Activated T-cell treated with anti-CD3 and anti-CD28 coated beads, Interleukin-2, amount 50 U/mL, for 24 hours (primary cell): ENCODE results near the gene PPP2R2B.
"Not testable (repeated sequence)": the region's sequence is repeated elsewhere in the genome, so short reads cannot be mapped to it uniquely, and the experiment has no call there.

Experiments
- DNase-seq: peaks from one replicate; pipeline ENCODE4 v3.0.0-alpha.2; 2020
- H3K27ac Mint-ChIP-seq: 2 replicates; pipeline ENCODE4 v1.8.0; 2020; ENCODE audit warnings: mild to moderate bottlenecking, mixed read lengths
- H3K27me3 Mint-ChIP-seq: 2 replicates; pipeline ENCODE4 v1.8.0; 2020; ENCODE audit warnings: mixed read lengths
- H3K36me3 Mint-ChIP-seq: 2 replicates; pipeline ENCODE4 v1.8.0; 2020; ENCODE audit warnings: low read depth, mixed read lengths
- H3K4me1 Mint-ChIP-seq: 2 replicates; pipeline ENCODE4 v1.8.0; 2020; ENCODE audit warnings: low read depth, mixed read lengths
- H3K4me3 Mint-ChIP-seq: 2 replicates; pipeline ENCODE4 v1.8.0; 2020; ENCODE audit warnings: mild to moderate bottlenecking, moderate library complexity, mixed read lengths
- H3K9me3 Mint-ChIP-seq: 2 replicates; pipeline ENCODE4 v1.8.0; 2020; ENCODE audit warnings: mixed read lengths

PPP2R2B gene

DNA sequence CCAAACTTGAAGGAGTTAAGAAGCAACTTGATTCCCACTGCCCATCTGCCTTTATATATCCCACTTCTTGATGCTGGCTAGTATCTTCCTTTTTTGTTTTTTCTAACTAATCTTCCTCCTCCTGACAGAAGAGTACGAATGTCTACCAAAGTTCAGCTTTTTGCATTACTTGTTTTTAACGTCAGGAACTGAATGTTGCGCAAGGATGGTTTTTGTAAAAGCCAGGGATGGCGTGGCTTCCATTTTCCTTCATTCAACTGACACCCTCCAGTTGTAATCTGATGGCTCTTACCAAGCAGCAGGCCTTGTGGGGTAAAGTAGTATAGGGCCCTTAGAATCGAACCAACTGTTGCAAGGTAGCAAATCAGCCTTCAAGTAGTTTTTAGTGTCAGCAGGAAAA is 291.8 kb downstream of the PPP2R2B start:
- Mint-ChIP-seq H3K36me3 (no peaks in the 10 kb centered on the region), H3K4me1 (no peaks in the 10 kb centered on the region), H3K27ac (no peak overlapping the region), H3K27me3 (peaks cover 7% of the 10 kb centered on the region), H3K4me3 (no peak overlapping the region), H3K9me3 (no peaks in the 10 kb centered on the region)
- DNase-seq, result no peak

DNA sequence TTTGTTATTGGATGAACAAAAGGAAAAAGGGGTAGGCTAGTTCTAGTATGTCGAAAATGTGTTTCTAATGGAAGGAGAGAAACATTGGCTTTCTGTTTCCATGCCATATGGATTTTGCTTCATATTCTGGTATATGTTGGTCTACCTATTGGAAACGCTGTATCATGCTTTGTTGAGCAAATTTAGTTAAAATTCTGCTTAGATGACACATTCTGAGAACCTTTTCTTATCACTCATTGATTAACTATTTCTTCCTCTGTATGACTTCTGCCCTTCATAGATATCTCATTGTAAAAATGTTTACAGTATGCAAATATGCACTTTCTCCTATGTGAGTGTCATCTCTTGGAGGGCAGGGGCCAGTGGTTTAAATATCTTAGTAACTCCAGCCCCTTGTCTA is 293.8 kb downstream of the PPP2R2B start:
- no peak for DNase-seq
- Mint-ChIP-seq H3K27ac (no peak overlapping the region), H3K4me3 (no peak overlapping the region), H3K9me3 (no peaks in the 10 kb centered on the region), H3K27me3 (peaks cover 7% of the 10 kb centered on the region), H3K36me3 (no peaks in the 10 kb centered on the region), H3K4me1 (no peaks in the 10 kb centered on the region)

DNA sequence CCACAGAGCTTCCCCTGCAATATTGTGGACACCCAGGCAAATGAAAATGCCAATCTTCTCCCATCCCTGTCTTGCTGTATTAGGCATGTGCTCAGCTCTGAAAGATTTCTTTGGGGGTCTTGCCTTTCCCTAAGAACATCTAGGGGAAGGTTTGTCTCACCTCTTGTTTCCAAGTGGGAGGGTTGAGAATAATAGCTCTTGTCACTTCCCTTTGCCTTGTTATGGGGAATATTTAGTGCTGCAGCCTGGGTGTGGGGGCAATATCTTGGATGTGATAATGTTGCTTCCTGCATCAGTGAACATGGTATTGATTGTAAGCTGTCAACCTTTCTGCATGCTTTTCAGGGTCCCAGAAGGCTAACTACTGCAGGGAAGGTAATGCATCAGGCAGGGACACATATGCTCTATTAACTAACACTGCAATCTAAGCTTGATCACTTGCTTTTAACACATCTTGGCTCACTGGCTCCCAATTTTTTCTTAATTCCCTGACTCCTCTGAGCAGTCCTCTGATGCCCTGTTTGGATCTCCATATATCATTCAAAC is 296.4 kb downstream of the PPP2R2B start:
- Mint-ChIP-seq H3K9me3 (no peaks in the 10 kb centered on the region), H3K4me3 (no peak overlapping the region), H3K36me3 (no peaks in the 10 kb centered on the region), H3K4me1 (no peaks in the 10 kb centered on the region), H3K27me3 (peaks cover 7% of the 10 kb centered on the region), H3K27ac (no peak overlapping the region)
- DNase-seq, result no peak

DNA sequence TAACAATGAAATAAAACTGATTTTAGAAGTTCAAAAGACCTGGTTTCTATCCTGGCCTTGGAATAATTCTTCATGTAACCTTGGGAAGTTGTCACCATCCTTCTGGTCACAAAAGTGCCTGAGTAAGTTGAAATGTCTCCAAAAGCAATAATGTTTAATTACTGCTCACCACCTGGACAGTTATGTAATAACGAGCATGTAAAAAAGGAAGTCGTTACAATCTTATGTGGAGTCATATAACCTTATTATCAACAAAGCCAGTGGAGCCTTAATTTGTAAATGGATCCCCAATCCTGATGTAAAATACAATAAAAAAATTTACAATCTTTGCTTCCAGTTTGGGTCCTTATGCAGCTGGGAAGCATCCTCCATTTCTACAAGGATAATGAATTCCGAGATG is 298.3 kb downstream of the PPP2R2B start:
- Mint-ChIP-seq H3K27me3 (peaks cover 7% of the 10 kb centered on the region), H3K4me3 (no peak overlapping the region), H3K9me3 (peaks cover 9% of the 10 kb centered on the region), H3K4me1 (no peaks in the 10 kb centered on the region), H3K36me3 (no peaks in the 10 kb centered on the region), H3K27ac (no peak overlapping the region)
- no peak for DNase-seq

DNA sequence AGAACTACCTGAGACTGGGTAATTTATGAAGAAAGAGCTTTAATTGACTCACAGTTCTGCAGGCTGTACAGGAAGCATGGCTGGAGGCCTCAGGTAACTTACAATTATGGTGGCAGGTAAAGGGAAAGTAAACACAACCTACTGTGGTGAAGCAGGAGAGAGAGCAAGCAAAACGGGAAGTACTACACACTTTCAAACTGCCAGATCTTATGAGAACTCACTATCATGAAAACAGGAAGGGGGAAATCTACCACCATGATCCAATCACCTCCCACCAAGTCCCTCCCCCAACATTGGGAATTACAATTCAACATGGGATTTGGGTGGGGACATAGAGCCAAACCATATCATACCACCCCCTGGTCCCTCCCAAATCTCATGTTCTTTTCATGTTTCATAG is 303.8 kb downstream of the PPP2R2B start:
- peaks cover 13% of the 10 kb centered on the region for H3K9me3 Mint-ChIP-seq
- H3K27ac Mint-ChIP-seq, result no peak overlapping the region
- no peaks in the 10 kb centered on the region for H3K4me1 Mint-ChIP-seq
- H3K36me3 Mint-ChIP-seq, result no peaks in the 10 kb centered on the region
- peaks cover 2% of the 10 kb centered on the region for H3K27me3 Mint-ChIP-seq
- no peak for DNase-seq
- H3K4me3 Mint-ChIP-seq, result no peak overlapping the region

DNA sequence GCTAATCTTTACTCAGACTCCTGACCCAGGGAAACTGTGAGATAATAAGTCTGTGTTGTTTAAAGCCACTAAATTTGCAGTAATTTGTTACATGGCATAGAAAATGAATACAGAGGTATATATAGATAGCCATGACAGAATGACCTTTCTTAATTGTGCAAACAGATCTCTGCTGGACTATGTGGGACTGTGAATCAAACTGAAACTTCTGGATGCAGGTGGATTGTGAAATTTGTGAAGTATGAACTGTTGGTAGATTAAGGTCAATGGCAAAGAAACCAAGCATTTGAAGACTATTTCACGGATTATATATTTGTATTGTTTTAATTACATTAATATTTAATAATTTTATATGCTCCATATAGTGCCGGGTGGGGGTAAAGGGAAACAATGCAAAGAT is 310.4 kb downstream of the PPP2R2B start:
- no peaks in the 10 kb centered on the region for H3K36me3 Mint-ChIP-seq
- no peaks in the 10 kb centered on the region for H3K9me3 Mint-ChIP-seq
- peaks cover 5% of the 10 kb centered on the region for H3K4me1 Mint-ChIP-seq
- no peak for DNase-seq
- H3K4me3 Mint-ChIP-seq, result no peak overlapping the region
- no peaks in the 10 kb centered on the region for H3K27me3 Mint-ChIP-seq
- no peak overlapping the region for H3K27ac Mint-ChIP-seq

DNA sequence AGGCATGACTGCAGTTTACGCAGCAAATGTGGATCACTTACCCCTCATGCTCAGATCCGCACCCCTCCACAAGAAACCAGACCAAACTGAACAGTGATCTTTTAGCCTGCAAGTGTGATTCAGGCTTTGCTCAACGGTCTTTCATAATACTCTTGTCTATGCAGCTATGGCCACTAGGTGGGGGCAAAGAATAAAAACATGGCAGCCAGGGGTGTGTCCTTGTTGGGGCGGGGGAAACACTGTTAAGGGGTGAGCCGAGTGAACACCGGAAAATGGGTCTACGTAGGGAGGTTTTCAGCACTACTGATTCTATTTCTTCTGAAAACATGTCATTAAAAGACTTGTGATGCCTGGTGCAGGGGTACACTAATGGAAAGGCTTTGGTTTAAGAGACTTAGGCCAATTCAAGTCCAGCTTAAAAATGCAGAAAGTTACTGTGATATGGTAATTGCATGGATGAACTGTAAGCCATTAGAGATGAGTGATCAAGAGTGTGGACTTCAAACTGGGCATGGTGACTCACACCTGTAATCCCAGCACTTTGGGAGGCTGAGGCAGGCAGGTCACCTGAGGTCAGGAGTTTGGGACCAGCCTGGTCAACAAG is 312.7 kb downstream of the PPP2R2B start:
- H3K4me3 Mint-ChIP-seq, result no peak overlapping the region
- no peak overlapping the region for H3K27ac Mint-ChIP-seq
- DNase-seq, result peak; percentile 41
- H3K27me3 Mint-ChIP-seq, result no peaks in the 10 kb centered on the region
- H3K4me1 Mint-ChIP-seq, result peaks cover 5% of the 10 kb centered on the region
- no peaks in the 10 kb centered on the region for H3K36me3 Mint-ChIP-seq
- H3K9me3 Mint-ChIP-seq, result no peaks in the 10 kb centered on the region

DNA sequence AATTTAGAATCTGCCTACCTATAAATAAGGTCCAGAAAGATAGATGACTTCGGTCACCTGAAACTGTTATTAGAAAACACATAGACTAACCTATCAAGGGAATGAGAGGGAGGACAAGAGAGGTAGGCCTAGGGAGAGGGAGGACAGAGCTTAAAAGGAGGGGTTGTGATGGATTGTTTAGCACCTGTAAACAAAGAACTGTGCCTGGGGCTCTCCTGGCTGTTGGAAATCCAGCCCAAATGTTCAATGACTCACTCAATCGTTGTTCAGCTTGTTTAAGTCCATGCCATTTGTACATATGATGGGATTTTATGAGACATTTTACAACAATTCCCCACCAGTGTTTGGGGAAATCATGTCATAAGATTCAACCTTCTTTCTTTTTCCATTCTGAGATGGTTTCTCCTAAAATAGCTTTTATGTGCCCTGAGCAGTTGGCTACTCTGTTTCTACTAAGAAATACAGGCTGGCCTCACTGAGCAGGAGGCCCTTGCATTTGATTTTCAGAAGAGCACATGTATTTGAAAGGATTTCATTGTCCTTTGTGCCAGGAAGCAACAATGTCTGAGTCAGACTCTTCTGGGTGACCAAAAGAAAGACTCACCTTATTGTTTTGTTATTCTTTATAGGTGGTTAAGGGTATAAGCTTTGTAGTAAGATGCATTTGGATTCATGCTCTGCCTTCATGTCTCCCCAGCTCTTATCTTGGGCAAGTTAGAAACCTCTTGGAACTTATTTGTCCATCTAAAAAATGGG is 314.4 kb downstream of the PPP2R2B start:
- H3K27me3 Mint-ChIP-seq, result peaks cover 6% of the 10 kb centered on the region
- H3K27ac Mint-ChIP-seq, result no peak overlapping the region
- peaks cover 5% of the 10 kb centered on the region for H3K4me1 Mint-ChIP-seq
- DNase-seq, result no peak
- no peaks in the 10 kb centered on the region for H3K36me3 Mint-ChIP-seq
- no peak overlapping the region for H3K4me3 Mint-ChIP-seq
- no peaks in the 10 kb centered on the region for H3K9me3 Mint-ChIP-seq

DNA sequence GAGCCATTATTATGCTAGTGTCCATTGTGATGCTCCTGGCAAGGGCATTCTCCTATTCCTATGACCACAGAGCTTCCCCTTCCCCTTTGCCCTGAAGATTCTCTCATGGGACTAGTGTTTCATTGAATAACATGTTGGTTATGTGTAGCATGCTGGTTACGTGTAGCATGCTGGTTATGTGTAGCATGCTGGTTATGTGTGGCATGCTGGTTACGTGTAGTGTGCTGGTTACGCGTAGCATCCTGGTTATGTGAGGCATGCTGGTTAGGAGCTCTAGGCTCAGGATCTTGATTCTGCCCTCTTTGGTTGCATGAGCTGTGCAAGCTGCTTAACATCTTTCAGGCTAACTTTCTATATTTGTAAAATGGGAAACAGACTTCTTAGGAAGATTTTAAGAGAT is 316.1 kb downstream of the PPP2R2B start:
- H3K36me3 Mint-ChIP-seq, result no peaks in the 10 kb centered on the region

DNA sequence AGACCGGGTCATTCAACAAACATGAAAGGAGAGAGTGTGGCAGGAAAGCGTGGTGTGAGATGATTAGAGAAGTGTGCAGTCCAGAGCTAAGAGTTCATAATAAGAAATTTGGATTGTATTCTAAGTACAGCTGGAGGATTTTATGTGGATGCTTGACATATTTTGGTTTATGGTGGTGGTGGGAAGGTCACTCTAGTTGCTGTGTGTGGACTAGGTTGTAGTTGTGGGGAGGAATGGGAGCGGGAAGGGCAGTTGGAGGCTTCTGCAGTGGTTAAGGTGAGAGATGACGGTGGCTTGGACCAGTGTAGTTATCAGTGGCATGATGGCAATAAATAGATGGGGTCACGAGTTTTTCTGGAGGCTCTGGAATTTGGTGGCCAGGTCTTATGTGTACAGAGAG is 316.8 kb downstream of the PPP2R2B start:
- H3K4me3 Mint-ChIP-seq, result no peak overlapping the region
- H3K9me3 Mint-ChIP-seq, result no peaks in the 10 kb centered on the region
- no peak overlapping the region for H3K27ac Mint-ChIP-seq
- H3K4me1 Mint-ChIP-seq, result peaks cover 5% of the 10 kb centered on the region
- no peaks in the 10 kb centered on the region for H3K36me3 Mint-ChIP-seq
- no peak for DNase-seq
- H3K27me3 Mint-ChIP-seq, result peaks cover 6% of the 10 kb centered on the region

More for the DNA sequence above, 316.1 kb downstream of the PPP2R2B start:
- H3K27me3 Mint-ChIP-seq, result peaks cover 6% of the 10 kb centered on the region
- no peak for DNase-seq
- peaks cover 5% of the 10 kb centered on the region for H3K4me1 Mint-ChIP-seq
- H3K9me3 Mint-ChIP-seq, result no peaks in the 10 kb centered on the region
- no peak overlapping the region for H3K27ac Mint-ChIP-seq
- no peak overlapping the region for H3K4me3 Mint-ChIP-seq

DNA sequence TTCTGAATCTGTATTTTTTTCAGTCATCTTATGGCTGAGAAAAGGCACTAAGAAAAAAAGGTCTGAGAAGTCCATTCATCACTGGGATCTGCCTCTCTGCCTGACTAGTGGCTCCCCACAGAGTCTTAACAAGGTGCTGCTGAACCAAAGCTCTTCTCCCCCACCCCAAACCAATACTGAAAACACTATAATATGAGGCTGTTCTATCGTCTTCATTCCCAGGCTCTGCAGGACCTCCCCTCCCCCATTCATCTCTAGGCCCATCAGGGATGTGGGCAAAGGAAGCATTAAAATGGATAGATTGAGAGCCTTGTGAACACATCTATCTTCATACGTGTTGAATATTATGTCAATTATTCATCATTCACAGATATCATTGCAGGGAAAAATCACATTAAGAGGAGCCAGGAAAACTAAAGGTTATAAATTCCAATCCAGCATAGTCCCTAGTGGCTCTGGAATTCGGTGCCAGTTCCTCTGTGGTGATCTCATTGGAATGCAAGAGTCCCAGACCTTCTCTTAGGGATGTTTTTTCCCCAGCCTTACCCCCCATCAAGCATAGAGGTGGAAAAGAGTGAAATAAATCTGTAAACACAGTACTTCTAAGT is 318.2 kb downstream of the PPP2R2B start:
- Mint-ChIP-seq H3K36me3 (no peaks in the 10 kb centered on the region), H3K27ac (no peak overlapping the region), H3K4me3 (no peak overlapping the region), H3K9me3 (no peaks in the 10 kb centered on the region), H3K4me1 (no peaks in the 10 kb centered on the region), H3K27me3 (peaks cover 8% of the 10 kb centered on the region)
- no peak for DNase-seq

DNA sequence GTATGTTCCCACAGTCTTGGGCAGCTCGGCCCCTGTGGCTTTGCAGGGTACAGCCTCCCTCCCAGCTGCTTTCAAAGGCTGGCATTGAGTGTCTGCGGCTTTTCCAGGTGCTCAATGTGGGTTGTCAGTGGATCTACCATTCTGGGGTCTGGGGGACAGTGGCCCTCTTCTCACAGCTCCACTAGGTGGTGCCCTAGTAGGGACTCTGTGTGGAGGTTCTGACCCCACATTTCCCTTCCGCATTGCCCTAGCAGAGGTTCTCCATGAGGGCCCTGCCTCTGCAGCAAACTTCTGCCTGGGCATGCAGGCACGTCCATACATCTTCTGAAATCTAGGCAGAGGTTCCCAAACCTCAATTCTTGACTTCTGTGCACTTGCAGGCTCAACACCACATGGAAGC is 321.7 kb downstream of the PPP2R2B start:
- H3K4me1 Mint-ChIP-seq, H3K9me3 Mint-ChIP-seq, H3K27ac Mint-ChIP-seq, DNase-seq, H3K36me3 Mint-ChIP-seq, H3K4me3 Mint-ChIP-seq: not testable (repeated sequence)
- peaks cover 15% of the 10 kb centered on the region for H3K27me3 Mint-ChIP-seq

DNA sequence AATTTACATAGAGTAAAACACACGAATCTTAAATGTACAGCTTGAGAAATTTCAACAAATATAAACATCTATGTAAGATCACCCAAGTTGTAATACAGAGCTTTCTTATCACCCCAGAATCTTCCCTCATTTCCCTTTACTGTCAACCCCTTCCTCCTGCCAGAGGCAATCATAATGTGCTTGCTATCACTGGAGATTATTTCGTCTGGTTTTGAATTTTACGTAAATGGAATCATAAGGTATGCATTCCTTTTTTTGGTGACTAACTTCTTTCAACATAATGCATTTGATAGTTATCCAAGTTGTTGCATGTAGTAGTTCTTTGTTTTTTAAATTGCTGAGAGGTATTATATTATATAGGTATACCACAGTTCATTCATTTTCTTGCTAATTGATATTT is 325.1 kb downstream of the PPP2R2B start:
- Mint-ChIP-seq H3K9me3 (no peaks in the 10 kb centered on the region), H3K4me3 (no peak overlapping the region), H3K27ac (no peak overlapping the region), H3K36me3 (no peaks in the 10 kb centered on the region), H3K4me1 (no peaks in the 10 kb centered on the region), H3K27me3 (peaks cover 21% of the 10 kb centered on the region)
- no peak for DNase-seq

DNA sequence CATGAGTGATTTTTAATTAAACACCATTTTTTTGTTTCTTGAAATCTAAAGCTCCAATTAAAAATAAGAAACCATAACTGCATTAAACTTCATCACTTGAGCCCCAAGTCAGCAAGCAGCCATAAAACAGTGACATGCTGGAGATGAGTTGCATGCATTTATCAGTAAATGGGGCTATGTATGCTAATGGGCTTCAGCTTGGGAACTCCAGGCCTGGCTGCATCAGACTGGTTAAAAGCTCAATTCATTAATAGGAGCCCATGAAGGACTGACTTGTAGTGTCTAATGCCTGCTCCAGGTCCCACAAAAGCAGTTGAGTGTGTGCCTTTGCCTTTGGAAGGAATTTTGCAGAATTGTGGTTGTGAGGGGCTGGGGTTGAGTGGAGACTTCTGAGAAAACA is 328.9 kb downstream of the PPP2R2B start:
- DNase-seq, result no peak
- Mint-ChIP-seq H3K9me3 (no peaks in the 10 kb centered on the region), H3K4me1 (no peaks in the 10 kb centered on the region), H3K27me3 (peaks cover 19% of the 10 kb centered on the region), H3K27ac (no peak overlapping the region), H3K36me3 (no peaks in the 10 kb centered on the region), H3K4me3 (no peak overlapping the region)

DNA sequence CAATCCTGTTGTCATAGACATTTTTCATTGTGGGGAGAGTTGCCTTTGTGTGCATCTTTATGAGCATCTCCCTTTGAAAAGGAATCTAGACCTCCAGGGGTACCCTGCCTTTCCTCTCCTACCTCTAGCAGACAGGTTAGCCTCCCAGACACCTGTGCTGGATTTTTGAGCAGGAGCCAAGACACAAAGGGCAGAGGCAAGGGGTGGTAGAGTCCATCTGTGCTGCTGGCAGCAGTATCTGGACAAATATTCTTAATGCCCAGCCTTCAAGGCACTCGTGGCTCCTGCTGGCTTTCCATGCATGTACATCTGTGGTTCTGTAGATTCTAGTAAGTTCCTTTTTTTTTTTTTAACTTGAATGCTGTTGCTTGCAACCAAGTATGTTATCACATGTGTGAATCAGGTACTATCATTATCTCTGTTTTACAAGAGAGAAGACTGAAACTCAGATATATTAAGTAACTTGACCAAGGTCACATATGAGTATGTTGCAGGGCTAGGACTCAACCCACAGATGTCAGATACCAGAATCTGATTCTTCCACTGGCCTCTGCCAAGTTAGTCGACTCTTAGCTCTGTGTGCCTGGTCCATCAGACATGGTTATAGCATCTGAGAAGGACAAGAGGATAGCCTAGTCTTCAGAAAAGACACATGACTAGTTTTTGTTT is 329.6 kb downstream of the PPP2R2B start:
- DNase-seq, result no peak
- peaks cover 14% of the 10 kb centered on the region for H3K27me3 Mint-ChIP-seq
- no peaks in the 10 kb centered on the region for H3K9me3 Mint-ChIP-seq
- H3K4me1 Mint-ChIP-seq, result no peaks in the 10 kb centered on the region
- H3K36me3 Mint-ChIP-seq, result no peaks in the 10 kb centered on the region
- H3K27ac Mint-ChIP-seq, result no peak overlapping the region
- no peak overlapping the region for H3K4me3 Mint-ChIP-seq
